Measurements from ENCODE around the gene EPN2.

GRCh38 chr17:19311421-19312215 lies 74.5 kb downstream of the EPN2 start:
- TF ChIP-seq EZH2phosphoT487 (IDR thresholded peaks at IDR 0.05; ENCODE audit: low read depth, severe bottlenecking, unreplicated experiment): no peak
- TF ChIP-seq CTCF (IDR thresholded peaks at IDR 0.05; ENCODE audit: poor library complexity): no peak

Measured in hepatocyte (in vitro differentiated cells).